ENCODE results near the gene TREH. TPM values are rescaled to one million over a fixed set of nuclear protein-coding genes. Genes with fewer than 3 reads are reported as not detected.
"Not testable (repeated sequence)": the region's sequence is repeated elsewhere in the genome, so short reads cannot be mapped to it uniquely, and the experiment has no call there.

The TREH gene
- total RNA-seq, 4 donors from 2014 or later, result not detected

GRCh38 chr11:118715837-118716260 lies 36.4 kb upstream of the TREH start:
- Histone ChIP-seq H3K4me3 (no peak overlapping the region), H3K9me3 (no peaks in the 10 kb centered on the region), H3K27me3 (no peaks in the 10 kb centered on the region), H3K36me3 (no peaks in the 10 kb centered on the region), H3K27ac (replicated peaks in 1 of 4) (peak overlapping the region in 3 of 4 donors; percentile 26 to 52 (median 38)), H3K4me1 (peaks cover 0 to 11% (median 6%) of the 10 kb centered on the region in 4 donors)
- no peak for DNase-seq (ENCODE audit: extremely low spot score)
- WGBS, result 57% methylated on average over 4 of the region's 4 CpGs
- TF ChIP-seq, protein P1, sequence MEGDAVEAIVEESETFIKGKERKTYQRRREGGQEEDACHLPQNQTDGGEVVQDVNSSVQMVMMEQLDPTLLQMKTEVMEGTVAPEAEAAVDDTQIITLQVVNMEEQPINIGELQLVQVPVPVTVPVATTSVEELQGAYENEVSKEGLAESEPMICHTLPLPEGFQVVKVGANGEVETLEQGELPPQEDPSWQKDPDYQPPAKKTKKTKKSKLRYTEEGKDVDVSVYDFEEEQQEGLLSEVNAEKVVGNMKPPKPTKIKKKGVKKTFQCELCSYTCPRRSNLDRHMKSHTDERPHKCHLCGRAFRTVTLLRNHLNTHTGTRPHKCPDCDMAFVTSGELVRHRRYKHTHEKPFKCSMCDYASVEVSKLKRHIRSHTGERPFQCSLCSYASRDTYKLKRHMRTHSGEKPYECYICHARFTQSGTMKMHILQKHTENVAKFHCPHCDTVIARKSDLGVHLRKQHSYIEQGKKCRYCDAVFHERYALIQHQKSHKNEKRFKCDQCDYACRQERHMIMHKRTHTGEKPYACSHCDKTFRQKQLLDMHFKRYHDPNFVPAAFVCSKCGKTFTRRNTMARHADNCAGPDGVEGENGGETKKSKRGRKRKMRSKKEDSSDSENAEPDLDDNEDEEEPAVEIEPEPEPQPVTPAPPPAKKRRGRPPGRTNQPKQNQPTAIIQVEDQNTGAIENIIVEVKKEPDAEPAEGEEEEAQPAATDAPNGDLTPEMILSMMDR (IDR thresholded peaks at IDR 0.05), result no peak
- TF ChIP-seq POLR2A (IDR thresholded peaks at IDR 0.05; ENCODE audit: low read depth) (no peak), POLR2AphosphoS5 (IDR thresholded peaks at IDR 0.05) (no peak), EP300 (IDR thresholded peaks at IDR 0.05) (no peak)
- intact Hi-C loops (cut with DNase I), result no loop called here

- no peak for DNase-seq (ENCODE audit: extremely low spot score)
- no peak overlapping the region for H3K4me3 ChIP-seq
- peaks cover 0 to 11% (median 6%) of the 10 kb centered on the region in 4 donors for H3K4me1 ChIP-seq
- peak overlapping the region in 3 of 4 donors; percentile 26 to 52 (median 38) for H3K27ac ChIP-seq (replicated peaks in 1 of 4)
- no peak for TF ChIP-seq POLR2A (IDR thresholded peaks at IDR 0.05; ENCODE audit: low read depth)
- no peak for TF ChIP-seq POLR2AphosphoS5 (IDR thresholded peaks at IDR 0.05)
- TF ChIP-seq EP300 (IDR thresholded peaks at IDR 0.05), result no peak
- TF ChIP-seq, protein P1 (IDR thresholded peaks at IDR 0.05), result no peak
- H3K9me3 ChIP-seq, result no peaks in the 10 kb centered on the region
- no peaks in the 10 kb centered on the region for H3K27me3 ChIP-seq
- 55% methylated on average over 4 of the region's 5 CpGs for WGBS
- intact Hi-C loops (cut with DNase I), result no loop called here
- H3K36me3 ChIP-seq, result no peaks in the 10 kb centered on the region
These were observed 35.9 kb upstream of the TREH start for GRCh38 chr11:118715245-118715831.

DNA sequence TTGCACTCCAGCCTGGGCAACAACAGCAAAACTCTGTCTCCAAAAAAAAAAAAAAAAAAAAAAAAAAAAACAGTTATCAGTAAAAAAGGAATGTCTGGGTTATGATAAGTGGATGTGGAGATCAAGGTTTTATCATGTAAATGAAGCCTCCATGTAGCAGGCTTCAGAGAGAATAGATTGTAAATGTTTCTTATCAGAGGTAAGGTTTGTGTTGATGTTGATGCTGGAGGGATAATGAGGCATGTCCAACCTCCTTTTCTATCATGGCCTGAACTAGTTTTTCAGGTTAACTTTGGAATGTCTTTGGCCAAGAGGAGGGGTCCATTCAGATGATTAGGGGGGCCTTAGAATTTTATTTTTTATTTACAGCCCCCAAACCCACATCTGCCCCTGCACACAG lies 35.4 kb upstream of the TREH start:
- no peak for DNase-seq (ENCODE audit: extremely low spot score)
- Histone ChIP-seq H3K27ac (replicated peaks in 1 of 4) (no peak overlapping the region), H3K4me1 (peaks cover 0 to 11% (median 6%) of the 10 kb centered on the region in 4 donors), H3K4me3 (no peak overlapping the region), H3K27me3 (no peaks in the 10 kb centered on the region), H3K36me3 (no peaks in the 10 kb centered on the region), H3K9me3 (no peaks in the 10 kb centered on the region)
- intact Hi-C loops (cut with DNase I), result no loop called here
- TF ChIP-seq EP300 (IDR thresholded peaks at IDR 0.05) (no peak), POLR2AphosphoS5 (IDR thresholded peaks at IDR 0.05) (no peak), POLR2A (IDR thresholded peaks at IDR 0.05; ENCODE audit: low read depth) (no peak)
- TF ChIP-seq, protein P1 (IDR thresholded peaks at IDR 0.05), result no peak

- H3K4me3 ChIP-seq; H3K36me3 ChIP-seq; H3K9me3 ChIP-seq; intact Hi-C loops (cut with DNase I); H3K27ac ChIP-seq (replicated peaks in 1 of 4); H3K27me3 ChIP-seq; DNase-seq (ENCODE audit: extremely low spot score): not testable (repeated sequence)
- WGBS, result 92% methylated on average over 5 of the region's 5 CpGs
- peaks cover 0 to 11% (median 6%) of the 10 kb centered on the region in 4 donors for H3K4me1 ChIP-seq
These were observed 35.0 kb upstream of the TREH start for GRCh38 chr11:118714416-118714815.

- Histone ChIP-seq H3K27me3 (no peaks in the 10 kb centered on the region), H3K9me3 (no peaks in the 10 kb centered on the region), H3K4me3 (no peak overlapping the region), H3K4me1 (peaks cover 0 to 7% (median 0%) of the 10 kb centered on the region in 4 donors), H3K27ac (replicated peaks in 1 of 4) (no peak overlapping the region), H3K36me3 (no peaks in the 10 kb centered on the region)
- DNase-seq (ENCODE audit: extremely low spot score), result no peak
- intact Hi-C loops (cut with DNase I), result no loop called here
- TF ChIP-seq POLR2AphosphoS5 (IDR thresholded peaks at IDR 0.05) (no peak), EP300 (IDR thresholded peaks at IDR 0.05) (no peak), POLR2A (IDR thresholded peaks at IDR 0.05; ENCODE audit: low read depth) (no peak)
- TF ChIP-seq, protein P1 (IDR thresholded peaks at IDR 0.05), result no peak
- WGBS, result 83% methylated on average over 5 of the region's 6 CpGs
These were observed 28.8 kb upstream of the TREH start for GRCh38 chr11:118708296-118708695.

Measured in esophagus muscularis mucosa (tissue), 4 donors.